ENCODE measurements around the gene TMEM273. TPM values are rescaled to one million over a fixed set of nuclear protein-coding genes. Genes with fewer than 3 reads are reported as not detected.

TMEM273 gene
- total RNA-seq, 2 donors from 2014 or later, result 14.6 to 29.5 TPM

DNA sequence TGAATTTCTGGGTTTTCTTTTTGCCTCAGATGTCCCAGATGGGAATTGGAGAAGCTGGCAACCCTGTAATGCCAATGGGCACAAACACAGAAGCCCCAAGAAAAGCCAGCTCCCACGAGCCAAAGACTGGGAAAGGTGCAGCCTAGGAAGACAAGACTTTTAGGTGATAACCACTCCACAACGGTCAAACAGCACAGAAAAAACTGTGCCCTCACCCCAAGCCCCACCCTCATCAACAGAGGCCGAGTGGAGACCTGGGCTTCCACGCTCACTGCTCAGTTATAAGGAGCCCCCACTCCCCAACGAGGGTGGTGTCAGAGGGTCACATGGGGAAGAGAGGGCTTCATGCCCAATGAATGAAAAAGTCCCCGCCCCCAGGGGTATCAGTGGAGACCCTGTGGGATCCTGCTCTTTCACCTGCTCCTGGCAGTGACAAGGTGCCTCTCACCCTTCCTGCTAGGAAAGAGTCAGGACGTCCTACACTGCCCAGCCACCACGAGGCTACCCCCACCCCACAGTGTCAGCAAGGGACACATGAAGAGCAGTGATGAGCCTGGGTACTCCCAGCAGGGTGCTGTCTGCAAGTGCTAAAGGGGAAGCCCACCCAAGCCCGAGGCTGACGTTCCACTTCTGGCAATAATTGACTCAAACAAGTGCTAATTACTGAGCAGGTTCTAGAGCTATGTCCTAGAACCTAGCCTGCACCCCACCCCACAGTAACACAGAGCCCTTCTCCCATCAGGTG lies 8.3 kb downstream of the TMEM273 start:
- intact Hi-C loops (cut with DNase I), result no loop called here
- no peak for DNase-seq

DNA sequence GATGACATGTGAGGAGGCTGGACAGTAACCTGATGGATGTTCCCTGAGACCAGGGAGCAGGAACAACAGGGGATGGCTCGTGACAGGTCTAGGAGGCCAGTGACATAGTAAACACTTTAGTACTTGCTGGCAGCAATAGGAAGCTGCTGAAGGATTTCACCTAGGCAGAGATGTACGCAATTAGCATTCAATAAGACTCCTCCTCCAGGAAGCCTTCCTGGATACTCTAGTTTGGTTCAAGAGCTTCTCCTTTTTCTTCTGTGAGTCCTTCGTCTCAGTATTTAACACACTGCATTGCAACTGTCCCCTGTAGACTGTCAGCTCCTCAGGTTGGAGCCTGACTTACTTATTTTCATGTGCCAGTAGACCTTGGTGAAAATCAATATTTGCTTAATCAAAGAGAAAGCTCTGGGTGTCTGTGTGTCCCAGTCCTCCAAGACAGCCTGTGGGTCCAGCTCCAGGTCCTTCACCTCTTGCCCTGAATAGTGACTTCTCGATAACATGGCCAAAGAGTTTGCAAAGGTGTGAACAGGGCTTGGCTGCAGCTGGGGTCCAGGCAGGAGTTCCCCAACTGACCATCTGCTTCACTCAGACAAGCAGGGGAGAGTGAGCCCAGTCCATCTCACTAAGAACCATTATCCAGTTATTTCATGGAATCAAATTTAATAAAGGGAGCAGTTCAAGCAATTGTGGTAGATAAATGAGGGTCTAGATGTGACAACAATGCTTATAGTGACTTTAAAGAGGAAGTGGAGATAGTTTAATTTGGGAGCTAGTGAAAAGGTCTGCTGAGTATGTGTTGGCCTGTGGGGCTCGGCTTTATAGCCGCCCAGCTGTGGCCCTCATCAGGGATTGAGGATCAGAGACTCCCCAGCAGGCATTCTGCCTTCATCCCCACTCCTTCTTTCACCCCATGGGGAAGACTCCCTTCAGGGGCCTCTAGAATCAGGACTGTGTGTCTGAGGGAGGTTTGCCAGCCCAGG lies 9.4 kb downstream of the TMEM273 start:
- ATAC-seq (no peak), DNase-seq (no peak)
- intact Hi-C loops (cut with DNase I), result no loop called here

More for the DNA sequence above, 8.3 kb downstream of the TMEM273 start:
- no peak for ATAC-seq

DNA sequence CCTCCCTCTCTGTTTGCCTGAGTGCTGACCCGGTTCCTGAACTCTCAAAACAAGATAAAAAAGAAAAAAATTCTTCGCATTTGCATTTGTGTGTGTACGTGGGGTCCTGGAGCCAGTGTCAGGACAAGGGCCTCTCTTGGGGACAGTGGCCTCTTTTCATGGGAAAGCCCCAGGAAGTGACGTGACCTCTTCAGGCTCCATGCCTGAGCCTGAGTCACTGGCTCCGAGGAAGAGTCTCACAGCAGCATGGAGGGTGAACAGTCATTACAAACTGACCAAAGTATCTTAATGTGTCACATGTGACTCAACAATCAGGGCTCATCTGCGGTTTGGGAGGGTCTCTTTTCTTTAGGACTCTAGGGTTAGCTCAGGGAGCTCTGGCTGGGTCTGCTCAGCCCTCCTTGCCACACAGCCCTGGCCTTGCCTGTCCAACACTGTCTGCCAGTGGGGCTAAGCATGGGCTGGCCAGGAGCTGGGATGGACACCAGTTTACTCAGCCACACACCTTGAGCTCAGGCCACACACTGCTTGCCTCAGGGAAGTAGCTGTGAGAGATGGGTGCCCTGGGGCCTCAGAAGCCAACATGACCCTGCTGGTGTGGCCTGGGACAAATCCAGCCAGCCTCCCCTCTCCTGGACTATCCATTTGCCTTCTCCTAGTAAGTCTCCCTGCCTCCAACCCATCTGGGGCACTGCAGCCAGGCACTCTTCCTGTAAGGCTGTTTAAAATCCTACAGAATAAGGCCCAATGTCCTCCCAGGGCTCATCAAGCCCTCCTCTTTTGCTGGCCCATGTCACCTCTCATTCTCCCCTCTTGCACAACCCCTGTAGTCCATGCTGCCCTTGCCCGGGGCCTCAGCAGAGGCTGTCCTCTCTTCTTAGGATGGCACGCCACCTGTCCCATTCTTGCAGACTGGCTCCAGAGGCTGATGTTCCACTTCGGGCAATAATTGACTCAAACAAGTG lies 10.5 kb downstream of the TMEM273 start:
- intact Hi-C loops (cut with DNase I), result no loop called here
- ATAC-seq, result peak; percentile 92 to 93
- DNase-seq, result peak; percentile 79

DNA sequence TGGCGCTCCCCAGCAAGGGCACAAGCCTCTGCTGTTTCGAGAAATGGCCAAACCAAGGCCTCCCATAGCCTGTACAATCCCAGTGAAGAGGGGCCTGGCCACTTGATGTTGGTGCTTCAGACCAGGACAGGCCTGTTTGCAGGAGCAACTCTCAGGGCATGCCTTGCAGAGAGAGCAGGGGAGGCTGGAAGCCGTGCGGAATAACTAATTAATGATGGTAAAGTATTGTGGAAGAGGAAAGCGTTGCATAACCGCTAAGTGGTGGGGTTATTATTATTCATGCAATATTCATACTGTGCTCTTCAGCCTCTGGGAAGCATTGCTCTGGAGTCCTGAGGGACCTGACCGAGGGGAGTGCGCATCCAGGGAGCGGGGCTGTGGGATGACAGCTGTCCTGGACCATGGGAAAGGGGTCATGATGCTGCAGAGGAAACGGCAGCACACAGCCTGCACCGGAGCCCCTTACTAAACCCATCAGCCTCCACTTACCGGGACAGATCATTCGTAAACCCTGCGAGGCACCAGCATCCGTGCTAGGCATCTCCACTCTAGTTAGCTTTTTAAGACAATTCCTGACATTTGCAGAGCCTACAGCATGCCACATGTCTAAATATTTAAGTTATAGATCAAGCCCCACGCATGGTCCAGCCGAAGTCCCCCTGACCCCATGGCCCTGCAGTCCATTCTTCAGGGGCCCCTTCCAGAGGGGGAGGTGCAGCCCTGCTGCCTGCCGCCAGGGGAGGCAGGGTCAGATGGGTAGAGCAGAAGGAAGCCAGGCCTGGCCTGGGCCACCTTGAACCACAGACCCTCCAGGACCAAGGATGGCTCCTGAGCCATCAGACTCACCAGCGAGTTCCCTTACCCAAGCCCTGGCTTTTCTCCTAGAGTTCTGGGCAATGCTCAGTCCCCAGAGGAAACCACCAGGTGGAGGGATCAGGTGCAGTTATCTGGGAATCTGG lies 11.6 kb downstream of the TMEM273 start:
- peak; percentile 23 to 30 for ATAC-seq
- intact Hi-C loops (cut with DNase I), result no loop called here
- no peak for DNase-seq

DNA sequence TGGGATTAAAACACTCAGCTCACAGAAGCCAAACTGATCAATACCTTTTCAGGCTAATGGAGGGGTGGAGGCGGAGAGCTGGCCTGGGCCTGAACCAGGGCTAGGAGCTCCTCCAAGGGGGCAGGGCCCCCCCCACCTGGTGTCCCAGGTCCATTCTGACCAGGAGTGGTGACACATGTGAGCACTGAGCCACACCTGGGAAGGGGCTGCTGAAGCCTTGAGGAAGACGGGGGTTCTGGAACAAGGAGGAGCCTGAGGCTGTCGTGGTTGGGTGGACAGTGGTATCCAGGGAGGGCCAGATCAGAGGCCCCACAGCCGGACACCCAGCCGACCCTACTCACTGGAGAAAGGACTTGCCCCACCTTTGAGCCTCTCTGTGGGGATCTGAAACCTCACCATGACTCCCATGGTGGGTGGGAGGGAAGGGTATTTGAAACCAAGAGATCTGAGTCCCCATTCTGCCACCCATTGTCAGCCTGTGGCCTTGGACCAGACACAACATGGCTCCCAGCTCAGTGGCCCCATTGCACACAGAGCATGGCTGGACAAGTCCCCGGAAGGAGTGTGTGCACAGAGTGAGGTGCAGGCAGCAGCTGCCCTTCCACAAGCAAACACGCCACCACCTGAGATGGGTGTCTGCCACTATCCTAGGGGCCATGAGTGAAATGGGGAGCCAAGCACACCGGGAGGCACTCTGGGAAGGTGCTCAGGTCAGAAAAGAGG lies 12.4 kb downstream of the TMEM273 start:
- DNase-seq (no peak), ATAC-seq (no peak)
- intact Hi-C loops (cut with DNase I), result no loop called here

DNA sequence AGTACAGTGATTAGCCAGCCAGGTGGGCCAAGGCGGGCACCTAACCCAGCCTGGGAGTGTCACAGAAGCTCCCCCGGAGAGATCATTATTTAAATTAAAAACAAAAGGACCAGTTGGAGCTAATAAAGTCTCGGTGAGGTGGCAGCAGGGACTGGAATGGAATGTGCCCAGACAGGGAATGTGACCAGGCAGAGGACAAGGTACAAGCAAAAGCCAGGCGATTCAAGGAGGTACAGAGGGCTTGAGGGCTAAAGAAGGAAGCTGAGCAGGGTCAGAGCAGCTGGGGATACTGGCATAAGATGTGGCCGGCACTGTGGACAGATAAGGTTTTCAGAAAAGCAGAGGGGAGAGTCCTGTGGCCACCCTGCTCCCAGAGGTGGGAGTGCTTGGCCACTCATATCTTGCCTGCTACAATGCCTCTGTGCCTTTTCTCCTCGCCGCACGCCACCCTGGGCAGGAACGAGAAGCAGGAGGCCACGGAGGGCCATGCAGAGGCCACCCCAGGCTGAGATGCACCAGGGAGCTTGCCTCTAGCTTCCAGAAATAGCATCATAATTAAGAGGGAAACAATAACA lies 13.2 kb downstream of the TMEM273 start:
- ATAC-seq (no peak), DNase-seq (no peak)
- intact Hi-C loops (cut with DNase I), result no loop called here

DNA sequence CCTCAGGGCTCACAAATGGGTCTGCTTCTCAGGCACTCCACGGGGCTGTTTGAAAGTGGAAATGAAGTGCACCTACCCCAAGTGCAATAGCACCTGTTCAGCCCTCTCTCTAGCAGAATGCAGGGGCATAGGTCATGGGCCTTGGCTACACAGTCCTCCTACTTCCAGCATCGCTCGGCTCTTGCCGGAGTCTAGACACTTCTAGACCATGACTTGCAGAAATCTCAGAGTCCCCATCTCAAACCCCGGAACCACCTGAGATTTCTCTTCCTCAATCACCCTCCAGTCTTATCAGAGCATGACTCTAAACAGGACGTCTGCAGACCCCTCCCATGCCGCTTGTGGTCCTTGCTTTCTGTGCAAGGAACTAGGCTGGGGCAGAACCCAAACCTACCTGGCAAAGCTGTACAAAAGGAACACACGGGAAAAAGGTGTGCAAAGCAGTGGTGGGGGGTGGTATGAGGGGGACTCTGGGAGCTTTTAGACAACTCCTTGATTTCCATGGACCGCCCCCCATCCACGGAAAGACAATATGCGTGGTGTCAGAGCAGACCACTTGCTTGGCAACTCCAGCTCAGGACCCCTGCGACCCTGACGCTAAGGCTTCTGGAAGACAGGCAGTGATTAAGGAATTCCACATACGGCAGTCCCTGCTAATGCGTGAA lies 13.8 kb downstream of the TMEM273 start:
- DNase-seq (no peak), ATAC-seq (no peak)
- intact Hi-C loops (cut with DNase I), result no loop called here

DNA sequence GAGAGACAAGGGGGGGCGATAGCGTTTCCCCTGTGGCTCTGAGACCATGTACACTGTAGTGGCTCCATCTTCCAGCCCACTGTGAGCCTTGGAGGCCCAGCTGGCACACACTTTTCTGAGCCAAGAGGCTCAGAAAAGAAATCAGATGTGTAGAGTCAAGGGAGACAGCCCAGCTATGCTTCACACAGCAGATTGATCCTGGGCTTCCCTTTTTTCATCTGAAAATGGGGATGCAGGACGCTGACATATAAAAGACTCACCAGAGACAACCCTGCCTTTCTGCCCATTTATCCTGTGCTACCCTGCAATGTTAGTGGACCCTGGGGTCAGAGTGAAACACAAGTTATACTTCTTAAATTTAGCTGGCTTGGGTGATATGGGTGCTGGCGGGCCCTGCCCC lies 14.3 kb downstream of the TMEM273 start:
- DNase-seq (no peak), ATAC-seq (no peak)
- intact Hi-C loops (cut with DNase I), result no loop called here

DNA sequence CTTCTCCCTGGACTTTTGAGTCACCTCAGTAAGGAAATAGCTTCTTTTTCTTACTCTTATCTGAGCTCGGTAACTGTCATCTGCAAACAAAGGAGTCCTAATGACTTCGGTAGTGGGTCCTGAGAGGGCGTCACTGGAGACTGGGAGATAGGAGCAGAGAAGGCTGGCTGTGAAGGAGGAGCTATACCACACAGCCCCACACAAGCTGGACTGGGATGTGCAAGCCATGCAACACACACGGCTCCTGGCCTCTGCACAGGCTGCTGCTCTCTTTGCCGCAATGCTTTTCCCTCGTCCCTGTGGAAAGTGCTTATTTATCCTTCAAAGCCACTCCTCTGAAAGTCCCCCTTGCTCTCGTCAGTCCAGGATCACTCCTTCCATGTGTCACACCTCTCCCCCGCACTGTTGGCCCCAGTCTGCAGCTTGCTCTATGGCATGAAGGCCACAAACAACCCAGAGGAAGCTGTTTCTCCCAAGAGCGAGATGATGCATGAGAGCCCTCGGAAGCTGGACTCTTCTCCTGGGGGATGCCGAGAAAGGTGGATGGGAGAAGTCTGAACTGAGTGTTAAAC lies 14.9 kb downstream of the TMEM273 start:
- DNase-seq (no peak), ATAC-seq (no peak)
- intact Hi-C loops (cut with DNase I), result no loop called here

DNA sequence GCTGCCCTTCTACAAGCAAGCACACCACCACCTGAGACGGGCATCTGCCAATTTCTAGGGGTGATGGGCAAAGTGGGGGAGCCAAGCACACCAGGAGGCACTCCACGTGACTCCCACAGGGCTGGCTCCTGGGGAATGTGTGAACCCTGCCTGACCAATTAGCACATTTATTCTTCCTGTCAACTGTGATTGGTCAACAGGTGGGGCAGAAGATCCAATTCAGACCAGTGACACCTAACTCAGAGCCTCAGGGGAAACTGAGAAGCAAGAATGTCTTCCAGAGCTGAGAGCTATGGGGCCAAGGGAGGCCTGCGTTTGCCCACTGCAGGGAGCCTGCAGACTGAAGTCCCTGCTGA lies 15.4 kb downstream of the TMEM273 start:
- DNase-seq, result no peak
- ATAC-seq, result no peak
- intact Hi-C loops (cut with DNase I), result no loop called here

DNA sequence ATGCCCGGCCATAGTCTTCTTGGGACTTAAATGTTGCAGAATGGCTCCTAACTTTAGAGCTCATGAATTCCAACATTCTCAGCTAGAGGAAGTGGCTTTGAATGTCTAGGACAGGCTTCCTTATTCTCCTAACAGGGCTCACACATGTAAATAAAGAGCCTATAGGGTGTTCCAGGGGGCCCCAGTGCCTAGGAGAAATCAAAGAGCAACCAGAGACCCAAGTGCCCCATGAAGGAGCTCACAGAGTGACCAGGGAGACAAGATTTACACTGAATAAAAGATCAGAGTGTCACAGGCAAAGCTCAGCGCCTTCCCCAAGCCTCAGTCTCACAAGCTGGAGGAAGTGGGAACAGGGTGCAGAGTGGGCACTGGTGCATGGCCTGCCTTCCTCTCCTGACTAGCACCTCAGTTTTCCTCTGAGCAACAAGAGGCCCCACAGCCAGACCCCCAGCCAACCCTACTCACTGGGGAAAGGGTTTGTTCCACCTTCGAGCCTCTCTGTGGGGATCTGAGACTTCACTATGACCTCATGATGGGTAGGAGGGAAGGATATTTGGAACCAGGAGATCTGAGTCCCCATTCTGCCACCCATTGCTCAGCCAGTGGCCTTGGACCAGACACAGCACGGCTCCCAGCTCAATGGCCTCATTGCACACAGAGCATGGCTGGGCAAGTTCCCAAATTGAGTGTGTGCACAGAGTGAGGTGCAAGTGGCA lies 16.0 kb downstream of the TMEM273 start:
- intact Hi-C loops (cut with DNase I), result no loop called here
- ATAC-seq, result no peak

DNA sequence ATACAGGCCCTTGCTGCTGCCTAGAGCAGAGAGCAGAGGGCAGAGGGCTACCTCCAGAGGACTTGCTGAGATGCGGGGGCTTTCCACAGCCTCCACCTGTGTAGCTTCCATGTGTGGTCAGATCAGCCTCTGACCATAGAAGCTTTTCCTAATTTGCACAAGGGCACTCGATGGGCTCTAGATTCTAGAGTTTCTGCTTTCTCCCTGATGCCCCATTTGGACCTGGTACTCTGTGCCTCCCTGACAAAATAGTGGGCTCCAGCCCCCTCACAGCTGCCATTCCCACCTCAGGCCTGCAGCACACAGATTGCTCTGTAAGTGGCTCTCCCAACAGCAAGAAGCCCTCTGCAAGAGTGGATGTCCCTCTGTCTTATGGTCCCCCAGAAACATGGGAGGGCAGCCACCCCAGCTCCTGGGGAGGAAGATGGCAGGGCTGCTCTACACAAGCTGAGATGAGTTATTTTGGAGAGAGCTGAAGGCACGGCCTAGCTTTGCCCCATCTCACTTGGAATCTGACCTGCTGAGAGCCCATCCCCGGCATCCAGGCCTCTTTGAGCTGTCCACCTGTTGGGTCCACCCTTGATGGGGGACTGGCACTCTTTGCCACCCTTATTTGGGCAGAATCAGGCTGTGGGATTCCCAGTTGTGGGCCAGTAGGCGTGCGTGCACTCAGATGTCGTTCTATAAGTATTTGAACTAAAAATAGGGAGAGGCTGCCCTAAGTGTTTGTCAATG lies 16.7 kb downstream of the TMEM273 start:
- no peak for ATAC-seq
- intact Hi-C loops (cut with DNase I), result no loop called here
- no peak for DNase-seq

More for the DNA sequence above, 16.0 kb downstream of the TMEM273 start:
- DNase-seq, result no peak

DNA sequence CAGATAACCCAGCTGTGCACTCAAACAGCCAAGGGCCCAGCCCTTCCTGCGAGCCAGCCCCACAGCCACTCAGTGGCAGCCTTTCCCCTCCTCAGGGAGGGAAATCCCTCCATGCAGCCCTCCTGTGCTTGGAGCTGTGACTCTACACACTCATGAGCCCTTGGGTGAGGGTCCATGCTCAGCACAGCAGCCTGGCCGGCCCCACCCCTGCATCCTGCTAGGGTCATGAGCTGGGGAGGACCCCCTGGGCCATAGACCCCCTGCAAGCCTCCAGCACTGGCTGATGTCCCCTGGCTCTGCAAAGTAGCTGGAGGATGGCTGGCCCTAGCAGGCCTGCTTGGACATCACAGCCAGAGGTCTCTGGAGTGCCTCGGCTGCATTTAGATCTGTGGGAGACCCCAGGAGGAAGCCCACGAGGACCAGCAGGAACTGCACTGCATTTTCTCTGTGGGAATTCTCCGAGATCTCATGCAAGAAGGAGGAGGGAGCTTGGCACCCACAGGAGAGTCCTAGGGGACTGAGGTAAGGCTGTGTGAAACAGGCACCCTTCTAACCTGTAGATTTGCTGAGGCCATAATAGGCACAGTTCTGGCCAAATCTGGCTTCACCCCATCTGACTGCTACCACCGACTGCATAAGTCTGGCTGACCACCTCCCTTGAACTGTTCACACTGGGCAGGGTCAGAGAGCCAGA lies 17.4 kb downstream of the TMEM273 start:
- DNase-seq (no peak), ATAC-seq (no peak)
- intact Hi-C loops (cut with DNase I), result no loop called here

DNA sequence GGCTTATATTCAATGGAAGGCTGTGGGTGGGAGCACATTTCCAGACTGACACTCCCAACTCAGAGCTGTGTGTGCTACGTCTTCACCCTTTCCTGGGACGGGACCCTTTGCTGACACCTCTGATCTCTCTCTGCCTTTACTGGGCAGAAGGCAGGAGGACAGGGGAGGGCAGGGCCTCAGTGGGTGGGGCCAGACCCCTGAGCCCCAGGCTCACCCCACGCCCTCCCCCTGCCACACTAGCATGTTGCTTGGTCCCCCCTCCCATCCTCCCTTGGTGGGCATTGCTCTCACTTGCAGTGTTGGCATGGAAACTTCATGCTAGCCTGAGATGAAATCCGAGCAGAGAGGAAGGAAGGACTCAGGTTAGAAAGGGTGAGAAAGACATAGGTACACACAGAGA lies 18.4 kb downstream of the TMEM273 start:
- intact Hi-C loops (cut with DNase I), result no loop called here
- ATAC-seq (no peak), DNase-seq (no peak)

Data from left cardiac atrium (tissue), 4 donors.